Measurements from ENCODE around the gene ZSCAN21. TPM values are rescaled to one million over a fixed set of nuclear protein-coding genes. Genes with fewer than 3 reads are reported as not detected.

The ZSCAN21 gene
- polyA plus RNA-seq, 2 of the 4 experiments (the other 2 are of a cell fraction): 9.1 to 18.3 TPM

- Histone ChIP-seq H3K4me3 (peak overlapping the region; percentile 99), H3K27ac (peak overlapping the region; percentile 98 to 99), H3K9me3 (no peaks in the 10 kb centered on the region), H3K4me1 (peaks cover 16% of the 10 kb centered on the region), H3K4me2 (peak overlapping the region; percentile 100)
- ChIA-PET CTCF (interaction anchor here (0.6 to 21.2 kb wide), 5 partner anchors 9 to 117 kb away, joined by 3 to 155 read pairs (median 4); no protein-coding TSS in a partner anchor), POLR2A (interaction anchor here (0.6 to 0.9 kb wide), 4 partner anchors 30 to 458 kb away, joined by 3 to 4 read pairs (median 3); partner anchors contain the start of genes MBLAC1, ZNF655 and ZSCAN21)
- 26% methylated on average over 11 of the region's 11 CpGs for WGBS (ENCODE audit: missing lambda C conversion rate)
- DNase-seq (ENCODE audit: low read depth in 1 of 2, low spot score in 1 of 2) (no peak), ATAC-seq (peak in 1 of 2 experiments; percentile 10; a peak in 1 of 6 replicates), FAIRE-seq (no peak)
- TF ChIP-seq POLR2AphosphoS2 (conservative IDR thresholded peaks at IDR 0.05; ENCODE audit: low read length) (no peak), FOSB (CRISPR knock-in tag; IDR thresholded peaks at IDR 0.05) (peak; percentile 71; the same call in 1 of the 2 replicates), HEYL (CRISPR knock-in tag; IDR thresholded peaks at IDR 0.05) (no peak), ATOH8 (CRISPR knock-in tag; IDR thresholded peaks at IDR 0.05; ENCODE audit: low read depth) (no peak), ZSCAN20 (CRISPR knock-in tag; IDR thresholded peaks at IDR 0.05) (no peak), ZFP36 (IDR thresholded peaks at IDR 0.05; ENCODE audit: borderline replicate concordance, partially characterized antibody) (no peak)
Measured at GRCh38 chr7:100016215-100016901, 33.2 kb upstream of the ZSCAN21 start.

DNA sequence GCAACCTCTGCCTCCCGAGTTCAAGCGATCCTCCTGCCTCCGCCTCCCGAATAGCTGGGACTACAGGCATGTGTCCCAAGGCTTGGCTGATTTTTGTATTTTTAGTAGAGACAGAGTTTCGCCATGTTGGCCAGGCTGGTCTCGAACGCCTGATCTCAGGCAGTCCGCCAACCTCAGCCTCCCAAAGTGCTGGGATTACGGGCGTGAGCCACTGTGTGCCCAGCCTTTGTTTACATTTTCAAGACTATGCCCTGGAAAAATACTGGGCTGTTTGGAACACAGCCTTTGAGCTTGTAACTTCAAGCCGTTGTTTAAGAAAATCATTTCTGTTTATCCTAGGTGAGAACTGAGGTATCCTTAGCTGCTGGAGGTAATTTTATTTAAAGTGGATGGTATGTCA, 32.3 kb upstream of the ZSCAN21 start:
- peak overlapping the region; percentile 99; the same call in 1 of the 3 replicates for H3K4me3 ChIP-seq
- WGBS (ENCODE audit: missing lambda C conversion rate): 51% methylated on average over 11 of the region's 11 CpGs

More for the DNA sequence above, 32.3 kb upstream of the ZSCAN21 start:
- H3K4me2 ChIP-seq: peak overlapping the region; percentile 100
- H3K9me3 ChIP-seq: no peaks in the 10 kb centered on the region
- peaks cover 16% of the 10 kb centered on the region for H3K4me1 ChIP-seq
- DNase-seq (ENCODE audit: low read depth in 1 of 2, low spot score in 1 of 2) (no peak), ATAC-seq (no peak), FAIRE-seq (no peak)
- TF ChIP-seq FOXS1 (CRISPR knock-in tag; IDR thresholded peaks at IDR 0.05): no peak
- TF ChIP-seq, protein P1, sequence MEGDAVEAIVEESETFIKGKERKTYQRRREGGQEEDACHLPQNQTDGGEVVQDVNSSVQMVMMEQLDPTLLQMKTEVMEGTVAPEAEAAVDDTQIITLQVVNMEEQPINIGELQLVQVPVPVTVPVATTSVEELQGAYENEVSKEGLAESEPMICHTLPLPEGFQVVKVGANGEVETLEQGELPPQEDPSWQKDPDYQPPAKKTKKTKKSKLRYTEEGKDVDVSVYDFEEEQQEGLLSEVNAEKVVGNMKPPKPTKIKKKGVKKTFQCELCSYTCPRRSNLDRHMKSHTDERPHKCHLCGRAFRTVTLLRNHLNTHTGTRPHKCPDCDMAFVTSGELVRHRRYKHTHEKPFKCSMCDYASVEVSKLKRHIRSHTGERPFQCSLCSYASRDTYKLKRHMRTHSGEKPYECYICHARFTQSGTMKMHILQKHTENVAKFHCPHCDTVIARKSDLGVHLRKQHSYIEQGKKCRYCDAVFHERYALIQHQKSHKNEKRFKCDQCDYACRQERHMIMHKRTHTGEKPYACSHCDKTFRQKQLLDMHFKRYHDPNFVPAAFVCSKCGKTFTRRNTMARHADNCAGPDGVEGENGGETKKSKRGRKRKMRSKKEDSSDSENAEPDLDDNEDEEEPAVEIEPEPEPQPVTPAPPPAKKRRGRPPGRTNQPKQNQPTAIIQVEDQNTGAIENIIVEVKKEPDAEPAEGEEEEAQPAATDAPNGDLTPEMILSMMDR (IDR thresholded peaks at IDR 0.05): no peak
- TF ChIP-seq RCOR1 (IDR thresholded peaks at IDR 0.05; ENCODE audit: low read depth, low read length): no peak
- TF ChIP-seq ZSCAN20 (CRISPR knock-in tag; IDR thresholded peaks at IDR 0.05): no peak
- TF ChIP-seq HDAC2 (IDR thresholded peaks at IDR 0.05): no peak
- TF ChIP-seq, protein P2, sequence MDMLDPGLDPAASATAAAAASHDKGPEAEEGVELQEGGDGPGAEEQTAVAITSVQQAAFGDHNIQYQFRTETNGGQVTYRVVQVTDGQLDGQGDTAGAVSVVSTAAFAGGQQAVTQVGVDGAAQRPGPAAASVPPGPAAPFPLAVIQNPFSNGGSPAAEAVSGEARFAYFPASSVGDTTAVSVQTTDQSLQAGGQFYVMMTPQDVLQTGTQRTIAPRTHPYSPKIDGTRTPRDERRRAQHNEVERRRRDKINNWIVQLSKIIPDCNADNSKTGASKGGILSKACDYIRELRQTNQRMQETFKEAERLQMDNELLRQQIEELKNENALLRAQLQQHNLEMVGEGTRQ (IDR thresholded peaks at IDR 0.05): no peak
- no peak for TF ChIP-seq CBX8 (IDR thresholded peaks at IDR 0.05)
- TF ChIP-seq POLR2A (IDR thresholded peaks at IDR 0.05; ENCODE audit: low read length): no peak
- no peak for TF ChIP-seq EHMT2 (IDR thresholded peaks at IDR 0.05; ENCODE audit: low read depth)
- no peak for TF ChIP-seq GATA3 (IDR thresholded peaks at IDR 0.05; ENCODE audit: borderline replicate concordance)
- TF ChIP-seq RFX5 (IDR thresholded peaks at IDR 0.05): no peak
- TF ChIP-seq, protein P3, sequence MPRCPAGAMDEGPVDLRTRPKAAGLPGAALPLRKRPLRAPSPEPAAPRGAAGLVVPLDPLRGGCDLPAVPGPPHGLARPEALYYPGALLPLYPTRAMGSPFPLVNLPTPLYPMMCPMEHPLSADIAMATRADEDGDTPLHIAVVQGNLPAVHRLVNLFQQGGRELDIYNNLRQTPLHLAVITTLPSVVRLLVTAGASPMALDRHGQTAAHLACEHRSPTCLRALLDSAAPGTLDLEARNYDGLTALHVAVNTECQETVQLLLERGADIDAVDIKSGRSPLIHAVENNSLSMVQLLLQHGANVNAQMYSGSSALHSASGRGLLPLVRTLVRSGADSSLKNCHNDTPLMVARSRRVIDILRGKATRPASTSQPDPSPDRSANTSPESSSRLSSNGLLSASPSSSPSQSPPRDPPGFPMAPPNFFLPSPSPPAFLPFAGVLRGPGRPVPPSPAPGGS (IDR thresholded peaks at IDR 0.05): no peak
- TF ChIP-seq HOXB13 (CRISPR knock-in tag; IDR thresholded peaks at IDR 0.05; ENCODE audit: low read depth): no peak
- no peak for TF ChIP-seq MAFK (IDR thresholded peaks at IDR 0.05; ENCODE audit: partially characterized antibody)
- TF ChIP-seq, protein P4, sequence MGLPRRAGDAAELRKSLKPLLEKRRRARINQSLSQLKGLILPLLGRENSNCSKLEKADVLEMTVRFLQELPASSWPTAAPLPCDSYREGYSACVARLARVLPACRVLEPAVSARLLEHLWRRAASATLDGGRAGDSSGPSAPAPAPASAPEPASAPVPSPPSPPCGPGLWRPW (IDR thresholded peaks at IDR 0.05): no peak
- TF ChIP-seq CEBPB (IDR thresholded peaks at IDR 0.05): no peak
- no peak for TF ChIP-seq EHF (CRISPR knock-in tag; IDR thresholded peaks at IDR 0.05)
- no peak for TF ChIP-seq CHD2 (IDR thresholded peaks at IDR 0.05; ENCODE audit: low read length, partially characterized antibody)
- POLR2A ChIA-PET: no interaction called here
- CTCF ChIA-PET: interaction anchor here (0.8 to 21.2 kb wide), 3 partner anchors 25 to 104 kb away, joined by 3 to 155 read pairs (median 4); no protein-coding TSS in a partner anchor
- peak overlapping the region in 1 of 2 experiments; percentile 27; a peak in 2 of 6 replicates for H3K27ac ChIP-seq
